HS-5 (cell line): ENCODE results near the gene PCSK7.
A peak's percentile ranks its signal among the peaks of the same experiment; 100 is the strongest.

ENCODE experiments used
- DNase-seq: peaks from one replicate; pipeline ENCODE4 v3.0.0-alpha.2; 2012; ENCODE audit warnings: low read depth

The PCSK7 gene

DNA sequence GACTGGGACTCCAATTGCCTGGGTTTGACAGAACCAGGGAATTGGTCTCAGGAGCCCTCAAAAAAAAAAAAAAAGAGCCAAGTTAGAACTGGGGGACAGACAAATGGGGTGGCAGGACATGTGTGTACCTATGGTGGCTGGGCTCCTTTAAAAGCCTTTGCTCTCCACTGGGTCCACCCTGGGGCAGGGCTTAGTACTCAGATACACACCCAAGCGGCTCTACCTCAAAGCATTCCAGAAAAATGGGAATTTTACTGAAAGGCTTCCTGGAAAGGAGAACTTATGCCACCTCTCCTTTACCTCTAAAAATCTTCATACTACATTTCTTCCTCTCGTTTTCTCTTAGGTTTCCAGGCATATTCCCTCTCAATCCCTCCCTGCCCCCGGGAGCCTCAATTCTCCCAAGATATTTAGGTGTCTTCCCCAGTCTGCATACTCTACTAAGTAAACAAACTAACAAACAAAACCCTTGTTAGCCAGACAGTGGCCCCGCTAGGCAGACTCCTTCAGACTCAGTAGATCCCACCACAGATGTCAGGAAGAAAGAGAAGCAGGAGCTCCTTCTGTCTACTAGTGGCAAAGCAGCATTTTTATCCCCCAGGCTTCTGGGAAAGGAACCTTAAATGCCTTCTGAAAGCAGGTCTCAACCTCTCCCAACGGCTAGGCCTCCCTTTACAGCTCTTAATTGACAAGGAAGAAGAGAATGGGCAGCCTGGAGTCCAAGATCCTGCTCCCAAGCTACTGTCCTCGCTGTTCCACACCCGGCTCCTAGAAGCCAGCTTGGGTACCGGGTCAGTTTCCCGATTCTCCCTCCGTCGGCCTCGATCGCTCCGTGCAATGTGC is 653 bp downstream of the PCSK7 start:
- no peak for DNase-seq

DNA sequence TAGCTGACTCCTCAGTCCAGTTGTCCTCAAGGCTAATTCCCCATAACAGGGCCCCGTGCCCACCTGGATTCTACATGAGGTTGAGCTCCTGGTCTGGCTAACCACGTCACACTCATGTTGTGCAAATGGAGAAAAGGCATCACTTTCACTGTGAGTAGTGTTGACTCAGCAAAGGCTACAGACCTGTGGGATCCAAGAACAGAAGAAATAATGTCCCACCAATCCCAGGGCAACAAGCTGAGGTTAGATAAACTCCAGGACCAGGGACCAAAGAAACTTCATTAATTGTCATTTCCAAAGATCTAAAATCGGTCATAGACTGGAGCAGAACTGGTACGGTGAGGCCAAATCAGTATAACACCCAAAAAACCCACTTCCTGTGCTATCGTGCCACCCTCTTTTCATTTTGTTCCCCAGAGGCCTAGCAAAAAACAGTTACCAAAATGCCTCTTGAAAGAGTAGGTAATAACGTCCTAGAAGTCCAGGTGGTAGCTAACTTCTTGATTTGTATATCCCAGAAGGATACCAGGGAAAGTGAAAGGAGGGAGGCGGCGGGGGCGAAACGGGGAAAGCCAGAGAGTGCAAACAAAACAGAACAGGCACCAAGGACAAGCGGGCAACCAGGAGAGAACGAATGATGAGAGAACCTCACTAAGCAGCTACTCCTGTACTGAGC is 1.4 kb downstream of the PCSK7 start:
- no peak for DNase-seq

DNA sequence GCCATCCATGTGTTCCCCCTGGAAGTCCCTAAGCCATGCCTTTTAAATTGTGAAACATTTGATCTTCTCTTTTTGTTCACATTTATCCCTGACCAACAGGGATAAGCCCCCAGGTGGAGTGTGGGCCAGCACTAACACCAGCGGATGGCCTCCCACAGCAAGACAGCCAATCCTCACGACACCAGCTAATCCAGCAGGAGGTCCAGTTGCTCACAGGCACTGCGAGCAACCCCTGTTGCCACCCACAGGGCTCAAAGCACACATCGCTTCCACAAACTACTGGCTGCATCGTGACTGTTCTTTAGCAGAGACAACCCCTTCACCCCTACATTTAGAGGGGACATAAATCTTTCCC is 2.0 kb downstream of the PCSK7 start:
- no peak for DNase-seq

DNA sequence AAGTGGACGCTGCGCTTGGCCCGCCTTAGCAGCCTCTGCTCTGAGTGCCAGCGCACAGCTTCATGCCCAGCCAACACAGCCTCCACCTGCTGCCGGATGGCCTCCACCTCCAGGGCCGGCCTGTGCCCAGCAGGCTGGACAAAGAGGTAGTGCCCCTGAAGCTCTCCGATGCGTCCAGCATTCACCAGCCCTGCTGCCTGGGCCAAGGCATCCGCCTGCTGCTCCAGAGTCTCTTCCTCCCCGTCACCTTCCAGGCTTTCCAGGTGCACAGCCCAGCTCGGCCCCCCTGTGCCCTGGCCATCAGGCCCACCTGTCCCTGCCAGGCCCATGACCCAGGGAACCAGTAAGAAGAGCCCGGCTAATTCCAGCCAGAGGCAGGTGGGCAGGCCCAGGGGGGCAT is 2.5 kb downstream of the PCSK7 start:
- no peak for DNase-seq

DNA sequence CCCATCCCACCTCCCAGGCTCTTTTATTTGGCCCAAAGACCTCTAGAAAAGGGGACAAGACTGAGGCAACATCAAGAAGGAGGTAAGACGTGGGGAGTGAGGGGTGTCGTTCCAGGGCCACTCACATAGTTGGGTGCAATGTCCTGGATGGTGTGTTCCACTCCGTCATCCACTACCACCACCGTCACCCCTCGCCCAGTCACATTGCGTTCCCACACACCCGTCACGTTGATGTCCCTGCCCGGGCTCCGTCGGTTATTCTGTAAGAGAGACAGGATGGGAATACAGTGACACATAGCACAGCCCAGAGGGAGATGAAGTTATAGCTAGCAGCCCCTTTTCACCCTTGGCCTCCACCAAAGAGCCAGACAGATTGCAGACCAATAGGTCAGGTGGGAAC is 3.8 kb downstream of the PCSK7 start:
- DNase-seq: no peak

DNA sequence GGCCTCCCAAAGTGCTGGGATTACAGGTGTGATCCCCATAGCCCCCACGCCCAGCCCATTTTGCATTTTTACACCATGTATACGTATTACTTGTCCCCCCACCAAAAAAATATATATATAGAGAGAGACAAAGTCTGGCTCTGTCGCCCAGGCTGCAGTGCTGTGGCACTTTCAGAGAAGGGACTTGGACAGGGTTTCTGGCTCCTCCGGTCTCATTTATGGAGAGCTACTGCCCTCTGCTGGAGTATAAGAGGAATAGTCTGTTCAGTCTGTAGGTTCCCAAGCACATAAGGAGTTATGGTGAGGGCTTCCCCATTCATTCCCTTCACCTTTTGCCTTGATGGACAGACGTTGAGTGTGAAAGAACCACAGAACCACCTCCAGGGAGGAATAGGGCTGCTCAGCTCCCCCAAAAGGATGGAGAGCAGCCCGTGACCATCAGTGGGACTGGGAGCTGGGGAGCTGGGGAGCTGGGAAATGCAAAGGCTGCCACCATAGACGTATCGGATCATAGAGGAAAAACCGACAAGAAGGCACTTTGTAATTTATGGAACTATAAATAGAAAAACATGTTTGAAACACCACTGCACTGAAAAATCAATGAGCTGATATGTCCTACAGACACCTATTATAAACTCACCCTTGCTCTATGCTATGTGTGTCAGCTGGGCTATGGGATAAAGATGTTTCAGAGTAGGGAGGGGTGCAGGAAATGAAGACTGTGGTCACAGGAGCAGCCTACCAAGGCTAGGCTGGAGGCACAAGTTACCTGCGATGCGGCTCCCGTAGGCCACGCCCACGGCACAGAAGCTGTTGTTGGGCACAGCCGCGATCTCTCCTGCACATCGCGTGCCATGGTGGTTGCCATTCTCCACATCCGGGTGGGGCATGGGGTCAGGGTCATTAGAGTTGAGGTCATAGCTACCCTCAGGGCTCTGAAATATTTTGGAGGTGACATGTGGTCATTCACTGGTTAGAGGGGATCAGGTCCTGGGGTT is 5.2 kb downstream of the PCSK7 start:
- DNase-seq: peak; percentile 31

DNA sequence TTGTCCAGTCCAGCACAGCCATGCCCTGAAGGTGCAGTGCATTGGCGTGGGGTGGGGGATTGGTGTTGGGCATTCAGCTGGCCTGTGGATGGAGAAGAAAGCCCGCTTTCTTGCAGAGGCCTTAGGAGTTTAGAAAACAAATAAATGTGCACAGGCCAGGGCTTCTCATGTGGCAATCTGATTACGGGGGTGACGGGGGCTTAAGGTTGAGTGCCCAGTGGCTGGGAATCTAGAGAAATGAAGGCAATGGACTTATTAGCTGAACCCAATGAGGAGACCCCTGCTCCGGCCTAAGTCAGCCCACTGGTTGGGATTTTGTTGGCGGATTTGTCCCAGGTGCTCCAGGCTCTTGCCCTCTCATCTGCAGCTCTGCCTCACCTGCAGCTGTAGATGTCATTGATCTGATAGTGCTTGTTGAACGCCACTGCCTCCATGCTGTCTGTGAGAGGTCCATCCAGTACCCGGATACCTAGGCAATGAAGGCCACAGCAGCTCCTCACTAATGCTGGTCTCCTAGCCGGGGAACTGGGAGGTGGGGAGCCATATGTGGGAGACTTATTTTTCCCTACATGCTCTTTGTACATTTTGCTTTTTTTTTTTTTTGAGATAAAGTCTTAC is 6.2 kb downstream of the PCSK7 start:
- no peak for DNase-seq

DNA sequence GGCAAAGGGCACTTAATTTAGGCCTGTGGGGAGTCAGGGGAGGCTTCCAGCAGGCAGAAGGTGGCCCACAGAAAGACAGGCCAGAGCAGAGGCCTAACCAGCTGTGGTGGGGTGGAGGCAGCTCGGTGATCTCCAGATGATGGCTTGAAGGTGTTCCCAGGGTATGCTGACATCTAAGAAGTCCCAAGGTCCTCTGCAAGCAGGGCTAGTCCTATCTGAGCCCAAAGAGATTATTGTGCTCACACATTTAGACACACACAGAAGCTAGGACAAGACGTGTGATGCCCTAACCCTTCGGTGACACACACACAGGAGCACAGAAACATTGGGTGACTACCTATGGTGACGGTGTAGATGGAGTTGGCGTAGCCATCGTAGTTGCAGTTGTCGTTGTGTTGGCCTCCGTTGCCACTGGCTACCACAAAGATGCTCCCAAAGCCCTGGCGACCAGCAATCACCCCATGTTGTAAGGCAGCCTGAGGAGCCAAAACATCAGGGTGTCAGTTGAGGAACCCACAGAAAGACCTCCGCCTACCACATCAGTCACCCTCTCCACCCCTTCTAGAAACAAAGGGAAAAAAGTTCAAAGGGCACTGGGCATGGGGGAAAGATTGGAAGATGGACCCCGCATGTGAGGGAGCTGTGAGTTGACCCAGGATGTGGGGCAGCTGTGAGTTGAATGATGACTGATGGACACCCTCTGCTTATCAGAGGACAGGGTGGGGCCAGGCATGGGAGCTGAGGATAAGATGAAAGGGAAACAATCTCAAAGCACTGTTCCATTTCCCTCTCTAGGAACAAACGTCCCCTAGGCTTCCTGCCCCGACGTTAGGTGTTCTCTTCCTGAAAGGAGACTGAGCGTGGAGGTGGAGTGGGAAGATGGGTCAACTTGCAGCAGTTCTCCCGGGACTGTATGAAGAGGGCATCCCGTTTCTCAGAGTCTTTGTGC is 7.9 kb downstream of the PCSK7 start:
- DNase-seq: no peak

DNA sequence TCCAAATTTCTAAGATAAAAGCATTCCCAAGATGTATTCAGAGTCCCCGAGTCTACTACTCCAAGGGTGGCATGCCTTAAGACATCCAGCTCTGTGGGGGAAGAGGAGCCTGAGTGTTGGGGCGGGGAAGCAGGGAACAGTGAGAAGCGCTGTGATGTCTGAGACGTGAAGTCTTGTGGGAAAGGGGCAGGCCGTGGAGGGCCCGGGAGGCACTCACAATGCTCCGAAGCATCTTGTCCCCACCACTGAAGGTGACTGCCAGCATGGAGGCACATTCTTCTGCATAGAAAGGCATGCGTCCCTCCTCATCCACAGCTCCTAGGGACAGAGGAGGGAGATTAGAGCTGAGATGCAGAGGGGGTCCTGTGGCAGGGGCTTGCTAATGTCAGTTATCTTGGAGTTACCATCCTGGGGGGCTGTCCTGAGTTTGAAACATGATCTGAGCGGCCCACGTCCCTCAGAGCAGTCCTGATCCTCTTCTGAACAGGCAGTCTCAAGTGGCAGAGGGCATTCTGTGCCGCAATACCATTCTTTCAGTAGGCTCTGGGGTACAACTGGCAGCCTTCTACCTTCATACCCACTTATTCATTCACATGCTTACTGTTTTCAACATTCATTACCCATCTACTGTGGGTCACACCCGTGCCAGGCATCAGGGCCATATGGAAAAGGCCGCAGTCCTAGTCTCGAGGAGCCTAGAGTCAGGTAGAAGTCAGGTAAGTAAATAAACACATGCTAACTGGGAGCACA is 8.7 kb downstream of the PCSK7 start:
- DNase-seq: no peak

DNA sequence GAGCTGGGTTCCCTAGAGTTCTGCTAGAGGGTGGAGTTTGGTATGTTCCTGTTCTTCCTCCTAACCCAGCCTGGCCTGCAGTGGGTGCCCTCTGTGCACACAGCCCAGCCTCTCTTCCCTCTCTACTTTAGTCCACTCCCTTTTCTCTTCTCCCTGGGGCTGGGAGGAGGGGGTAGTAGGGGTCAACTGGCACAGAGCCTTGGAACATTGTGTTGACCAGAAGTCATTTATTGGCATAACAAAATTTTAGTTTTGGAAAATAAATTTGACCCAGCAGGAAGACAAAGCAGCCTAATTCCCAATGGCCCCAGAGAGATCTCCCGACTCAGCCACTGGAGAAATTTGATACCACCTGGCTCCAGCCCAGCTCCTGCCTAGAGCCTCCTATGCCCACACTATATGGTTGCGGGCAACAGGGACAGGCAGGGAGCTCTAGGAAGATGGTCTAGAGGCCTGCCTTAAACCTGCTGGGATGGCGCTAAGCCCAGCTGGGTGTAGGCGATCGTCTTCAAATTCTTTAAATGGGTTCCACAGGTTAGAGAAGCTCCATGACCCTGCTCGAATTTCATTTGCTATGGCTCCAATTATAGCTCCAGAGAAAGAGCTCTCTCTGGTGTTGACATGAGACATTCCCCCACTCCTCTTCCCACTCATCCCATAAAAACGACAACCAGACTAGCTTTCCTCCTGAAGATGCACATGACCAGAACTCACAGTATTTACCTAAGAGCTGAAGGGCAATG is 9.9 kb downstream of the PCSK7 start:
- no peak for DNase-seq

DNA sequence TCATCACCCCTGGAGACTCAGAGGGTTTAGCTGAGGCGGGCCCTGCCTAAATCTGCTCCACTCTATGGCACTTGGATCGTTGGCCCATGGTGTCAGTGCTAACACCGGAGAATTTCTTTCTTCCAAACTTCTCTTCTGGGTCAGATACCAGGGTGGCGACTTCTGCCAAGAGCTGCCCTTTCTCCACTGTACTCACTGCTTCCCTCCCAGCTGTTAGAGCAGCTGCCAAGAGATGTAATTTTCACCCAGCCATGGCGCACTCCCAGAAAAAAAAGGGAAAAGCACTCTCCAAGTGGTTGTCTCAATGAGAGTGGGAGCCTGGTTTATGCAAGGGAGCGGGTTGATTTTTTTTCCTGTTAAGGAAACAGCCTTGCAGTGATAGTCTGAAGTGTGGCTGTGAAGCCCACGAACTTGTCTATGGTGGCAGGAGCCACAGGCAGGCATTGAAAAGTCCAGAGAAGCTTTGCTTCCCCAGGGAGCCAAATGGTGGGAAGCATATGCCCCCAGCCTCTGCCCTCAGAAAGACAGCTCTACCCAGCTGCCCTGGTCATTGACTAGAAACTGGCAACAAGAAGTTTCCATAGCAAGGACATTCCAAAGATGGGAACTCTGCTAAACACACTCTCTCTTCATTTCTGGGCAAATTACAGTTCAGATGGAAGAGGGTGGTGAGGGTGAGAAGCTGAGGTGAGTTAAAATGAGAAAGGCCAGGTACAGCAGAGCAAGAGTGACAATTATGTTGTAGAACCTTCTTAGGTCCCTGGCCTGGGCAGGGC is 10.7 kb downstream of the PCSK7 start:
- no peak for DNase-seq

DNA sequence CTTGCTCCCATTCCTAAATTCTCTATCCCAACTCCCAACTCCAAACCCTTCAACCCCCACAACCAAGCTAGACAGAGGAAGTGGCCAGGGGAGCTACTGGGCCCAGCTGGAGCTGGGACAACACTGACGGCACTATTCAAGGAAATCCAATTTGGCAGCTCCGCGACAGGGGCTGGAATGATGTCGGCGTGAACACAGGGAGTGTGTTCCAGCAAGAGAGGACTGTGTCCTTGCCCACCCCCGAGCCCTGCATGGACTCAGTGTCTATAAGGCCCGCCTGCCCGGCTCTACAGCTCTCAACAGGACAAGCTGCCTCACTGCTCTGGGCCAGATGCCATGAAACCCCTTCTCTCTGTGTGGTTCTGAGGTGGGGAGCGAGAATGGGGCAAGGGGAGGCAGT is 11.3 kb downstream of the PCSK7 start:
- no peak for DNase-seq

DNA sequence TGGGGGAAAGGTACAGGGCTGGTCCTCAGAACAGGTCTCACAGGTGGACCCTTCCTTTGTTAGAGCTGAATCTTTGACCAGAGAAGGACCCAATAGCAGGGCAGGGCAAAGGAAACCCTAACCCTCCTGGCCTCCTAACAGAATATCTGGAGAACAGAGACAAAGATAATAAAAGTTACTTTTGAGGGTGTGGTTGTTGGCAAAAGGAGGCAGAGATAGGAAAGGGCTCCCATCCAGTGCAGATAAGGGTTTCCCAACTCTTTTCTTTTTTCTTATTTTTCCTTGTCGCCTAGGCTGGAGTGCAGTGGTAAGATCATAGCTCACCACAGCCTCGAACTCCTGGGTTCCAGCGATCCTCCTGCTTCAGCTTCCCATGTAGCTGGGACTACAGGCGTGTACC is 11.9 kb downstream of the PCSK7 start:
- no peak for DNase-seq

DNA sequence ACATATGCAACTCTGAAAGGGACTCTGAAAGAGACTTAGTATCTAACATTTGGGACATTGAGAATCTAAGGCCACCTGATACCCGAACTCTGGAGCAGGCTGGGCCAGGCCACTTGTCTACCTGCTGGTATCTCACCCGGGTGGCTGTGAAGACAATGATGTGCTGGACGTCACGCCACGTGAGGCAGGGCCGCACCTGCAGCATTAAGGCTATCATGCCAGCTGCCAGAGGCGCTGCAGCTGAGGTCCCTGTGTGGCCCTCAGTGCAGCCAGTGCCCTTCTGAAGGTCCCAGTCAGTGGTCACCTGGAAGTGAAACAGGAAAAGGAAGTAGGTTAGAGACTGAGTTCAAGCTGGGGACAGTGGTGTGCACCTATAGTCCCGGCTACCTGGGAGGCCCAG is 12.4 kb downstream of the PCSK7 start:
- DNase-seq: no peak

DNA sequence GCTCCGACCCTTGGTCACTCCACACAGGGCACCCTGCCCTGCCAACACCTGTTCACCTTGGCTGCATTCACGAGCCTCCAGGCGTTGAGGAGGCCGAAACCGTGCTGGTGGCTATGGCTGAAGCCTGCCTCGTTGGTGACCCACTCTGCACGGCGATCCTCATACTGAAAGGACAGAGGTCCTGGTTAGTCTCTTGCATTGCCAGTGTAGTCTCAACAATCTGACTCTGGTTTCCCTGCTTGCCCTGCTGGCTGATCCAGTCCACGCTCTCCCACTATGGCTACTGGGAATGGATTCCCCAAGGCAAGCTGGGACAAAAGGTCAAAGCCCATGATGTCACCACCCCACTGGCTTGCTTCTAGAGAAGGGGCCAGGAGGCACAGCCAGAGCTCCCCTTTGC is 12.9 kb downstream of the PCSK7 start:
- no peak for DNase-seq

DNA sequence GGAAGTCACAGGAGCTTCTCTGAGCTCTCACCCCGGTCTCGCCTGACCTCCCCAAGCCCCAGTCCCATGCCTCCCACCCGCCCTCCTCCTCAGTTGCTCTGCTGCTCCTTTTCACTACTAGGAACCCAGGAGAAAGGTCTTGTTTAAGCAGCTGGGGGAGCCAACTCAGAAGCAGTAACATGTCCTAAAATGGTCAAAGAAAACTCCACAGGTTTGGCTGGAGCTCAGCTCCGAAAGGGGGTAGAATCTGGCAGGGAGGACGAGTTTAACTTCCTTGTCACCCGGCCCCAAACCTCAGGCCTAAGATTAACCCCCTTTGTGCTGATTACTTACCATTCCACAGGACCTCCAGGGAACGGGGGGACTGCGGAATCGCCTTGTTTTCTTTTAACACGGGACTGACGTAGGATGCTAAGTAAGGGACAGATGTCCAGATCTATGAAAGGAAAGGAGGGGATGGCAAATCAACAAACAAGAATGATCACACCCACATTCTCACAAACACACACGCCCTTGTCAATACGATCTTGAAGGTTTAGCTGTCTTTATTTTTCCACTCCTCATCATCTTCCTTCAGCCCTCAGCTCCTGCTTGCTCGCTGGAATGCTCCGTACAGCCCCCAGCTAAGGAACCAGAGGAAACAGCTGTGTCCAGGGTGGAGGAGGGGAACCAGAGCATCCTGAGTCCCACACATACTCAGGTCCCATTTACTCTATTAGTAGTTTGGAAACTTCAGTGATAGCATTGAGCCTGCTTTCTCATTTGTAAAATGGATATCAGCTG is 13.5 kb downstream of the PCSK7 start:
- no peak for DNase-seq

DNA sequence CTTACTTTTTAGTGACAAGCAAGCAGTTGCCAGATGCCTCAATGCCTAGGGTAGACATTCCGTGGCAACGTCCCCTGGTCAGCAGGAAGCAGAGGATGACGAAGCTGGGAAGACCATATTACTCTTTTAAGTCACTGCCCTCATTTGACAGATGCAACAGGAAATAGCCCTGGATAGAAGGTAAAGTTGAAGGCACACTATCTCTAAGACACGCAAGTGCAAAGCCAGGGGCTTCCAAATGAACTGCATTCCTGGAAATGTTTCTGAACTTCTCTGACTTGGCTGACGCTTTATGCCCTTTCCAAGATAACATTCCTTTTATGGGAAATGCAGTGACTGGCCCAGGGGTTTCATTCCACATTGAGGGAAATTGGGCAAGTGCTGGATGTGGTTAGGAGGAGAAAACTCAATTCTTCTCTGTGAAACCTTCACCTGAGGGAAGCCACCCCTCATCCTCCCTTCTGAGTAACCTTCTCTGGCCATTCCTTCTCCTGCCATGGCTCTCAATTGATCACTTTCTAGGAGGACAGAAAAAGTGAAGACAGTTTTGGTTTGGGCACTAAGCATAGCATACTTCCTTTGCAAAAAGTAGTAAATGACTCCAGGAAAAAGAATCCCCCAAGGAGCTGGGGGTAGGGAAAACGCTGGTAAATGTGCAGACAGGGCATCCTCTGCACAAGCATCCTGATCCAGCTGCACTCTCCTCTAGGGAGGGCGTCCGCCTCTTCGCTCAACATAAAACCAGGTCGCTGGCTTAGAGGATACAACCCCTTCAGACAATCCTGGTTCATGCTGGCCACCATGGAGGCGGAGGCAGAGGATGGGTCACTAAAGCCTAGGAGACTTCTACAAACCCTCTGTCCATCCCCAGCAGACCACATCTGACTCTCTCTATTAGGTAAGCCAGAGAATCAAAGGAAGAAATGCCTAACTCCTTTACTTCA is 14.5 kb downstream of the PCSK7 start:
- no peak for DNase-seq
